Measurements from ENCODE around the gene MAGI1. TPM values are rescaled to one million over a fixed set of nuclear protein-coding genes. Genes with fewer than 3 reads are reported as not detected.

MAGI1 gene
- total RNA-seq, 1 experiment from 2014 or later = 38.6 TPM

DNA sequence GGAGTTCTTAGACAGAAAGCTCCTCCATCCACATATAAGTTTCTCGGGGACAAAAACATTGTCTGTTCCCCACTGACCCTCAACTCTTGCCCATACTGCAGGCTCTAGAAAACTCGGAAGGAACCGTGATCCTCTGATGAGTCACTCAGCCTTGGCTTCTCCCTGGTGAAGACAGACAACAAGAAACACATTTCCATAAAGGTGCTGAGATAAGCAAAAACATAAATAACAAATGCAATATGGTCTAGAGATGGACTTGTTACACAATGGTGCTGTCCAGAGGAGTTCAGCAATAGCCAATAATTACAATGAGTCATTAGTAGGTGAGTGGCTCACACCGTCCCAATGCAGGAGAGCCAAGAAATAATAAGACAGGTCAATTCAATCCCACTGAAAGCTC lies 43.7 kb downstream of the MAGI1 start:
- TF ChIP-seq YY1 (IDR thresholded peaks at IDR 0.05; ENCODE audit: extremely low read depth, insufficient replicate concordance, low read depth, low read length) = no peak
- TF ChIP-seq SP1 (IDR thresholded peaks at IDR 0.05; ENCODE audit: low read depth) = no peak; the same call in 1 of the 2 replicates
- TF ChIP-seq, protein P1, sequence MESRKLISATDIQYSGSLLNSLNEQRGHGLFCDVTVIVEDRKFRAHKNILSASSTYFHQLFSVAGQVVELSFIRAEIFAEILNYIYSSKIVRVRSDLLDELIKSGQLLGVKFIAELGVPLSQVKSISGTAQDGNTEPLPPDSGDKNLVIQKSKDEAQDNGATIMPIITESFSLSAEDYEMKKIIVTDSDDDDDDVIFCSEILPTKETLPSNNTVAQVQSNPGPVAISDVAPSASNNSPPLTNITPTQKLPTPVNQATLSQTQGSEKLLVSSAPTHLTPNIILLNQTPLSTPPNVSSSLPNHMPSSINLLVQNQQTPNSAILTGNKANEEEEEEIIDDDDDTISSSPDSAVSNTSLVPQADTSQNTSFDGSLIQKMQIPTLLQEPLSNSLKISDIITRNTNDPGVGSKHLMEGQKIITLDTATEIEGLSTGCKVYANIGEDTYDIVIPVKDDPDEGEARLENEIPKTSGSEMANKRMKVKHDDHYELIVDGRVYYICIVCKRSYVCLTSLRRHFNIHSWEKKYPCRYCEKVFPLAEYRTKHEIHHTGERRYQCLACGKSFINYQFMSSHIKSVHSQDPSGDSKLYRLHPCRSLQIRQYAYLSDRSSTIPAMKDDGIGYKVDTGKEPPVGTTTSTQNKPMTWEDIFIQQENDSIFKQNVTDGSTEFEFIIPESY (IDR thresholded peaks at IDR 0.05; ENCODE audit: extremely low read depth, insufficient replicate concordance, low read length) = no peak
- no peak for TF ChIP-seq RAD21 (IDR thresholded peaks at IDR 0.05; ENCODE audit: low read depth)
- no peak for TF ChIP-seq POLR2A (IDR thresholded peaks at IDR 0.05; ENCODE audit: borderline replicate concordance, extremely low read depth, insufficient read depth, insufficient read length)
- TF ChIP-seq CEBPB (IDR thresholded peaks at IDR 0.05; ENCODE audit: low read depth) = peak; percentile 54
- no peak for TF ChIP-seq SRF (IDR thresholded peaks at IDR 0.05; ENCODE audit: low read depth)
- no peak for TF ChIP-seq TCF7L2 (IDR thresholded peaks at IDR 0.05; ENCODE audit: borderline replicate concordance, extremely low read depth, insufficient read depth, insufficient read length)
- no peak for TF ChIP-seq CBX3 (IDR thresholded peaks at IDR 0.05; ENCODE audit: low read depth)
- no peak for TF ChIP-seq EGR1 (IDR thresholded peaks at IDR 0.05; ENCODE audit: low read depth)
- TF ChIP-seq EZH2phosphoT487 (IDR thresholded peaks at IDR 0.05; ENCODE audit: borderline replicate concordance) = no peak
- no peak for TF ChIP-seq SIN3A (IDR thresholded peaks at IDR 0.05; ENCODE audit: low read depth)
- TF ChIP-seq EZH2 (IDR thresholded peaks at IDR 0.05) = no peak
- peak; percentile 51; the same call in 1 of the 2 replicates for TF ChIP-seq JUND (IDR thresholded peaks at IDR 0.05)
- no peak for TF ChIP-seq ZFX (IDR thresholded peaks at IDR 0.05)
- TF ChIP-seq, protein P2, sequence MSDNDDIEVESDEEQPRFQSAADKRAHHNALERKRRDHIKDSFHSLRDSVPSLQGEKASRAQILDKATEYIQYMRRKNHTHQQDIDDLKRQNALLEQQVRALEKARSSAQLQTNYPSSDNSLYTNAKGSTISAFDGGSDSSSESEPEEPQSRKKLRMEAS (IDR thresholded peaks at IDR 0.05) = no peak
- TF ChIP-seq, protein P3, sequence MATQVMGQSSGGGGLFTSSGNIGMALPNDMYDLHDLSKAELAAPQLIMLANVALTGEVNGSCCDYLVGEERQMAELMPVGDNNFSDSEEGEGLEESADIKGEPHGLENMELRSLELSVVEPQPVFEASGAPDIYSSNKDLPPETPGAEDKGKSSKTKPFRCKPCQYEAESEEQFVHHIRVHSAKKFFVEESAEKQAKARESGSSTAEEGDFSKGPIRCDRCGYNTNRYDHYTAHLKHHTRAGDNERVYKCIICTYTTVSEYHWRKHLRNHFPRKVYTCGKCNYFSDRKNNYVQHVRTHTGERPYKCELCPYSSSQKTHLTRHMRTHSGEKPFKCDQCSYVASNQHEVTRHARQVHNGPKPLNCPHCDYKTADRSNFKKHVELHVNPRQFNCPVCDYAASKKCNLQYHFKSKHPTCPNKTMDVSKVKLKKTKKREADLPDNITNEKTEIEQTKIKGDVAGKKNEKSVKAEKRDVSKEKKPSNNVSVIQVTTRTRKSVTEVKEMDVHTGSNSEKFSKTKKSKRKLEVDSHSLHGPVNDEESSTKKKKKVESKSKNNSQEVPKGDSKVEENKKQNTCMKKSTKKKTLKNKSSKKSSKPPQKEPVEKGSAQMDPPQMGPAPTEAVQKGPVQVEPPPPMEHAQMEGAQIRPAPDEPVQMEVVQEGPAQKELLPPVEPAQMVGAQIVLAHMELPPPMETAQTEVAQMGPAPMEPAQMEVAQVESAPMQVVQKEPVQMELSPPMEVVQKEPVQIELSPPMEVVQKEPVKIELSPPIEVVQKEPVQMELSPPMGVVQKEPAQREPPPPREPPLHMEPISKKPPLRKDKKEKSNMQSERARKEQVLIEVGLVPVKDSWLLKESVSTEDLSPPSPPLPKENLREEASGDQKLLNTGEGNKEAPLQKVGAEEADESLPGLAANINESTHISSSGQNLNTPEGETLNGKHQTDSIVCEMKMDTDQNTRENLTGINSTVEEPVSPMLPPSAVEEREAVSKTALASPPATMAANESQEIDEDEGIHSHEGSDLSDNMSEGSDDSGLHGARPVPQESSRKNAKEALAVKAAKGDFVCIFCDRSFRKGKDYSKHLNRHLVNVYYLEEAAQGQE (IDR thresholded peaks at IDR 0.05; ENCODE audit: low read depth) = no peak; the same call in 1 of the 2 replicates
- TF ChIP-seq FOSL1 (IDR thresholded peaks at IDR 0.05; ENCODE audit: low read depth) = peak; percentile 42; the same call in 1 of the 2 replicates
- TF ChIP-seq, protein P4, sequence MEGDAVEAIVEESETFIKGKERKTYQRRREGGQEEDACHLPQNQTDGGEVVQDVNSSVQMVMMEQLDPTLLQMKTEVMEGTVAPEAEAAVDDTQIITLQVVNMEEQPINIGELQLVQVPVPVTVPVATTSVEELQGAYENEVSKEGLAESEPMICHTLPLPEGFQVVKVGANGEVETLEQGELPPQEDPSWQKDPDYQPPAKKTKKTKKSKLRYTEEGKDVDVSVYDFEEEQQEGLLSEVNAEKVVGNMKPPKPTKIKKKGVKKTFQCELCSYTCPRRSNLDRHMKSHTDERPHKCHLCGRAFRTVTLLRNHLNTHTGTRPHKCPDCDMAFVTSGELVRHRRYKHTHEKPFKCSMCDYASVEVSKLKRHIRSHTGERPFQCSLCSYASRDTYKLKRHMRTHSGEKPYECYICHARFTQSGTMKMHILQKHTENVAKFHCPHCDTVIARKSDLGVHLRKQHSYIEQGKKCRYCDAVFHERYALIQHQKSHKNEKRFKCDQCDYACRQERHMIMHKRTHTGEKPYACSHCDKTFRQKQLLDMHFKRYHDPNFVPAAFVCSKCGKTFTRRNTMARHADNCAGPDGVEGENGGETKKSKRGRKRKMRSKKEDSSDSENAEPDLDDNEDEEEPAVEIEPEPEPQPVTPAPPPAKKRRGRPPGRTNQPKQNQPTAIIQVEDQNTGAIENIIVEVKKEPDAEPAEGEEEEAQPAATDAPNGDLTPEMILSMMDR (IDR thresholded peaks at IDR 0.05 in 2 of 3, conservative IDR thresholded peaks at IDR 0.05 in 1 of 3; ENCODE audit: borderline replicate concordance in 1 of 3, insufficient read depth in 1 of 3, low read depth in 2 of 3, low read length in 2 of 3) = no peak
- ChIA-PET CTCF (no interaction called here), RAD21 (ENCODE audit: low non-redundant PET in 1 of 2, low total read pairs in 2 of 2, uncharacterized antibody in 2 of 2, unreplicated experiment in 2 of 2) (no interaction called here), POLR2A (no interaction called here)
- peak; percentile 58 for ATAC-seq
- no peaks in the 10 kb centered on the region for H3K9me3 ChIP-seq (ENCODE audit: control insufficient read depth in 1 of 2, insufficient read depth in 1 of 2, low read depth in 1 of 2, low read length in 2 of 2)
- peaks cover 41 to 46% of the 10 kb centered on the region in 2 experiments for H3K4me1 ChIP-seq (ENCODE audit: control insufficient read depth in 1 of 2, insufficient read depth in 2 of 2, low read length in 2 of 2)
- peaks cover 6% of the 10 kb centered on the region; the same call in 1 of the 2 replicates for H3K79me2 ChIP-seq (ENCODE audit: insufficient read depth, low read length)
- no TSS peak for BruUV-seq (replicated peaks)
- no peaks in the 10 kb centered on the region for H3K27me3 ChIP-seq (ENCODE audit: insufficient read depth, low read length)
- H3K9me2 ChIP-seq (ENCODE audit: insufficient read depth) = no peaks in the 10 kb centered on the region
- H3K27ac ChIP-seq (ENCODE audit: low read depth, low read length) = no peak overlapping the region
- no peaks in the 10 kb centered on the region for H3K36me3 ChIP-seq (ENCODE audit: control insufficient read depth in 1 of 2, insufficient read depth in 2 of 2, low read length in 2 of 2)
- no peak overlapping the region for H2AFZ ChIP-seq (ENCODE audit: low read depth, low read length, poor library complexity, severe bottlenecking)
- H3K9ac ChIP-seq (ENCODE audit: low read length) = no peak overlapping the region
- intact Hi-C loops (cut with micrococcal nuclease) = no loop called here
- peak; percentile 23 for DNase-seq (ENCODE audit: low read depth, low spot score)
- H3K4me3 ChIP-seq (replicated peaks in 1 of 2; ENCODE audit: low read depth in 1 of 2, low read length in 2 of 2) = no peak overlapping the region
- no peaks in the 10 kb centered on the region for H4K20me1 ChIP-seq (ENCODE audit: insufficient read depth)
- H3K4me2 ChIP-seq (ENCODE audit: low read length) = peak overlapping the region; percentile 35
